LNCAP (cell line): ENCODE results near the gene TBCD.

Experiments
- CTCF ChIP-seq: fragments of 450-650 bp; IDR thresholded peaks from 2 replicates; pipeline ENCODE4 v1.5.1; 2017; ENCODE audit warnings: mild to moderate bottlenecking

TBCD gene

GRCh38 chr17:82891911-82892310 lies 140.0 kb downstream of the TBCD start:
- no peak for TF ChIP-seq CTCF

- no peak for TF ChIP-seq CTCF
Observed at GRCh38 chr17:82892899-82893565, 141.2 kb downstream of the TBCD start.

- no peak for TF ChIP-seq CTCF
Observed at GRCh38 chr17:82893779-82894178, 141.9 kb downstream of the TBCD start.

- TF ChIP-seq CTCF = no peak
Observed at GRCh38 chr17:82894389-82894788, 142.5 kb downstream of the TBCD start.

GRCh38 chr17:82895087-82895486 lies 143.2 kb downstream of the TBCD start:
- TF ChIP-seq CTCF = no peak

GRCh38 chr17:82896071-82897000 lies 144.5 kb downstream of the TBCD start:
- TF ChIP-seq CTCF = no peak

GRCh38 chr17:82897514-82898249 lies 145.8 kb downstream of the TBCD start:
- TF ChIP-seq CTCF = no peak
